ENCODE results near the gene SLC6A6.

The SLC6A6 gene

DNA sequence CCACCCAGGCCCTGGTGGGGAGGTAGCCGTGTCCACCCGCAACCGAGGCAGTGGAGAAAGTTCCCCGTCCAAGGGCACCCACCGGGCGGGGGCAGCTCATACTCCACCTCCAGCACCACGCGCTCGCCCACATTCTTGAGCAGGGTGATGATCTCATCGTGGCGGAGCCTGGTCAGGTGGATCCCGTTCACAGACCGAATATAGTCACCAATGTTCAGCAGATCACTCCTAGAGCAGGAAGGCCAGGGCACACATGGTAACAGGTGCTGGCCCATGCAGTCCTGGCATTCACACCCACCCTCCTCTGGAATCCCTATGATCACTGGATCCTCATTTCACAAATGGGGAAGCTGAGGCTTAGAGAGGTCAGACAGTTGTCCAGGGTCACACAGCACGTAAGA, 121.9 kb downstream of the SLC6A6 start:
- Histone ChIP-seq H3K36me3 (ENCODE audit: control insufficient read depth in 2 of 2, insufficient read depth in 2 of 2, low read length in 2 of 2) (no peaks in the 10 kb centered on the region), H3K4me1 (ENCODE audit: control insufficient read depth in 2 of 2, insufficient read depth in 2 of 2, low read length in 2 of 2) (peaks cover 0 to 2% of the 10 kb centered on the region in 2 donors), H3K4me3 (ENCODE audit: low read length in 2 of 2) (no peak overlapping the region), H3K27me3 (ENCODE audit: control insufficient read depth in 2 of 2, insufficient read depth in 2 of 2, low read length in 2 of 2) (no peaks in the 10 kb centered on the region), H3K27ac (ENCODE audit: low read depth in 2 of 2, low read length in 2 of 2) (no peak overlapping the region), H3K9me3 (ENCODE audit: control insufficient read depth in 2 of 2, low read length in 2 of 2) (no peaks in the 10 kb centered on the region), H3K9ac (ENCODE audit: low read depth in 1 of 2, low read length in 2 of 2) (no peak overlapping the region)

DNA sequence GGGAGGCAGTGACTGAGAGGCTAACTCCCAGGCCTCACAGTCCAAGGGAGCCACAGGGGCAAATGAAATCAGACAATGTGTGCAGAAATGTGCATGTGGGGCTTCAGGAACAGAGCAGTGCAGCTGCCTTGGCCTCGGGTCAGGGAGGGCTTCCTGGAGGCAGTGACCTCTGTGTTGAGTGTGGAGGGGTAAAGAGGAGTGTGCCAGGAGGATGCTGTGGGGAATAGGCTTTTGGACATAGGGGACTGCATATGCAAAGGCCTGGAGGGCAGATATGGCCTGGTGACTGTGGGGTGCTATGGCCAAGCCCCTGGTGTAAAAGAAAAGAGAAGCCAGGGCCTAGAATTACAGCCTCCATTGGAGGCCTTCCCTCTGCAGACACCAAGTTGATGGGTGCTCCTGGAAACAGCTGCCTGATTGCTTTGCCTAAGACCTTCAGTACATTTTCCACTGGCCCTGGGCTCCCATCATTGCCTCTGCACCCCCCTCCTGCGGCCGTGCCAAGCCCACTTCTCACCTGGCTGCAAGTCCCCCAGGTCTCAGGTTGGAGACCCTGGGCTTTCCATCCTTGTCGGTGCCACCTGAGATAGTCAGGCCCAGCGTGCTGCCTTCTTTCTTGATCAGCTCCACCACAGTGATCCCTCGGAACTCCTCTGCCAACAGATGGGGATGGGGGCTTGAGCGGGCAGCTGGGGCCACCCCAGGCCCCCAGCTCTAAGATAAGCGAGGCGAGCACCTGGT, 122.7 kb downstream of the SLC6A6 start:
- Histone ChIP-seq H3K27ac (ENCODE audit: low read depth in 2 of 2, low read length in 2 of 2) (no peak overlapping the region), H3K4me3 (ENCODE audit: low read length in 2 of 2) (no peak overlapping the region)

DNA sequence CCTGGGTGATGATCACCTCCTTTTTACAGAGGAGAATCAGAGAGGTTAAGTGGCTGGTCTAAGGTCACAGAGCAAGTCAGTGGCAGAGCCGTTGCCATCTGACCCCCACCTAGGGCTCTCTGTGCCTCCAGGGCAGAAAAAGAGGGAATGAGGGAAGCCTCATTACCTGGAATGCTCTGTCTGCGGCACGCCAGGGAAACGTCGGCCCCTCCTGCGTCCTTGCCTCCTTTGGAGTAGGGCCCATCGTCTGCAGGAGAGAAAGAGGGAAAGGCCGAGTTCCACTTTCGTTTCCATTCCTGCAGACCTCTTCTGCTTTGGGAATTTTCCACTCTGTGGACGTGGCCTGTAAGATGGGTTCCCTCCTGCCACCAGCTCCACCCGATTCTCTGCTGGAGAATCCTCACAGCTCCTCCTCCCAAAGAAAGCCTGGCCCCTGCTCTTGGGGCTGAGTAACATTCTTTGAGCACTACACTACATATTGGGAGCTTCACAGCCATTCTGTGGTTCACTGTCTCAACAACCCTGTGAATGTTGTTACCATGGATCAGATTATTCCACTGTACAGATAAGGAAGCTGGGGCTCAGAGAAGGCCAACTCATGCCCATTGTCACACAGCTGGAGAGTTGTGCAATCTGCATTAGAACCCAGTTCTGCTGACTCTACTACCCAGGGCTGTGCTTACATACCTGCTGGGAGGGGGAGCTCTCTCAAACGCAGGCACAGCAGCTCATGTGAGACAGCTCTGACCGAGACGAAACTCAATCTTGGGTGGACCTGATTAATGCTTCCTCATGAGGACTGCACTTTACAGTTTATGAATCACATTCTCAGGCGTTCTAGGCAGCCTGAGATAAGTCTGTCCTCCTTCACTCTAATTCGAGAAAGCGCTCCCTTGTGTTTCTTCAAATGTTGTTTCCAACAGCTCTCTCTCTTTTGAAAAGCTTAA, 123.6 kb downstream of the SLC6A6 start:
- peaks cover 0 to 2% of the 10 kb centered on the region in 2 donors for H3K4me1 ChIP-seq (ENCODE audit: control insufficient read depth in 2 of 2, insufficient read depth in 2 of 2, low read length in 2 of 2)
- H3K27me3 ChIP-seq (ENCODE audit: control insufficient read depth in 2 of 2, insufficient read depth in 2 of 2, low read length in 2 of 2): no peaks in the 10 kb centered on the region
- no peak overlapping the region for H3K9ac ChIP-seq (ENCODE audit: low read depth in 1 of 2, low read length in 2 of 2)
- peak overlapping the region in 1 of 2 donors; percentile 20 for H3K4me3 ChIP-seq (ENCODE audit: low read length in 2 of 2)
- peak overlapping the region in 1 of 2 donors; percentile 4 for H3K27ac ChIP-seq (ENCODE audit: low read depth in 2 of 2, low read length in 2 of 2)
- H3K36me3 ChIP-seq (ENCODE audit: control insufficient read depth in 2 of 2, insufficient read depth in 2 of 2, low read length in 2 of 2): no peaks in the 10 kb centered on the region
- H3K9me3 ChIP-seq (ENCODE audit: control insufficient read depth in 2 of 2, low read length in 2 of 2): no peaks in the 10 kb centered on the region

More for the DNA sequence above, 122.7 kb downstream of the SLC6A6 start:
- H3K9me3 ChIP-seq (ENCODE audit: control insufficient read depth in 2 of 2, low read length in 2 of 2): no peaks in the 10 kb centered on the region
- H3K9ac ChIP-seq (ENCODE audit: low read depth in 1 of 2, low read length in 2 of 2): no peak overlapping the region
- H3K27me3 ChIP-seq (ENCODE audit: control insufficient read depth in 2 of 2, insufficient read depth in 2 of 2, low read length in 2 of 2): no peaks in the 10 kb centered on the region
- H3K36me3 ChIP-seq (ENCODE audit: control insufficient read depth in 2 of 2, insufficient read depth in 2 of 2, low read length in 2 of 2): no peaks in the 10 kb centered on the region
- peaks cover 0 to 2% of the 10 kb centered on the region in 2 donors for H3K4me1 ChIP-seq (ENCODE audit: control insufficient read depth in 2 of 2, insufficient read depth in 2 of 2, low read length in 2 of 2)

DNA sequence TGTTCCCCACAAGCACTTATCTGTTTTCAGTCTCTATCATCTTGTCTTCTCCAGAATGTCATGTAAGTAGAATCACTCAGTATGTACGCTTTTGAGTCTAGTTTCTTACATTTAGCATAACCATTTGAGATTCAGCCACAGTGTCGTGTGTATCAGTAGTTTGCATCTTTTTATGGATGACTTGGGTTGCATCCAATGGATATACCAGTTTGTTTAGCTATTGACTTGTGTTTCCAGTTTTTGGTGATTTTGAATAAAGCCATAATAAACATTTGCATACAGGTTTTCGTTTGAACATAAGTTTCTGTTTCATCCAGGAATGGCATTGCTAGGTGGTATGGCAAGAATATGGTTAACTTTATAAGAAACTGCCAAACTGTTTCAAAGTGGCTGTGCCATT, 125.7 kb downstream of the SLC6A6 start:
- H3K4me3 ChIP-seq (ENCODE audit: low read length in 2 of 2): no peak overlapping the region
- no peaks in the 10 kb centered on the region for H3K27me3 ChIP-seq (ENCODE audit: control insufficient read depth in 2 of 2, insufficient read depth in 2 of 2, low read length in 2 of 2)
- no peak overlapping the region for H3K27ac ChIP-seq (ENCODE audit: low read depth in 2 of 2, low read length in 2 of 2)
- H3K4me1 ChIP-seq (ENCODE audit: control insufficient read depth in 2 of 2, insufficient read depth in 2 of 2, low read length in 2 of 2): peaks cover 0 to 2% of the 10 kb centered on the region in 2 donors
- H3K36me3 ChIP-seq (ENCODE audit: control insufficient read depth in 2 of 2, insufficient read depth in 2 of 2, low read length in 2 of 2): no peaks in the 10 kb centered on the region
- H3K9ac ChIP-seq (ENCODE audit: low read depth in 1 of 2, low read length in 2 of 2): no peak overlapping the region
- no peaks in the 10 kb centered on the region for H3K9me3 ChIP-seq (ENCODE audit: control insufficient read depth in 2 of 2, low read length in 2 of 2)

DNA sequence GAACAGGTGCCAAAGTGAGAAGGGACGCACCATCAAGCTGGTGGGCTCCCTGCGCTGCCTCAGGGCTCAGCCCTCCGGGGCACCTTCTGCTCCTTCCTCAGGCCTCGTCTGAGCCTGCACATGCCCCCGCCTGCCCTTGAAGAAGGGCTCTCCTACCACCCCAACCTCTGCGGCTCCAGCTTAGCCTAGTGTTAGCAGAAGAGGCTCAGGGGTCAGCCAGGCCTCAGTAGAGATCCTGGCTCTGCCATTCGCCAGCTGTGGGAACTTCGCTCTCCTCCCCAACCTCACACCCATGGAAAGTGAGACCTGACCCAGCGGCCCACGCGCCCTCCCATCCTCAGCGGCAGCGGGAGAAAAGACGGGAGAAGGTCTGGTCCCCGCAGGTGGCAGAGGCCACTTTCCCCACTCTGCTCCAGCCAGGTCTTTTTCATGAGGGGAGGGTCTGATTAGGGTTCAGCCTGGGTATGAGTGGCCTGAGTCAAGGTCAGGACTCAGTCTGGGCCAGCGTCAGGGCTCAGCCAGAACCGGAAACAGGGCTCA, 129.5 kb downstream of the SLC6A6 start:
- no peak overlapping the region for H3K4me3 ChIP-seq (ENCODE audit: low read length in 2 of 2)
- H3K9me3 ChIP-seq (ENCODE audit: control insufficient read depth in 2 of 2, low read length in 2 of 2): no peaks in the 10 kb centered on the region
- H3K36me3 ChIP-seq (ENCODE audit: control insufficient read depth in 2 of 2, insufficient read depth in 2 of 2, low read length in 2 of 2): no peaks in the 10 kb centered on the region
- no peak overlapping the region for H3K27ac ChIP-seq (ENCODE audit: low read depth in 2 of 2, low read length in 2 of 2)
- H3K27me3 ChIP-seq (ENCODE audit: control insufficient read depth in 2 of 2, insufficient read depth in 2 of 2, low read length in 2 of 2): no peaks in the 10 kb centered on the region
- no peaks in the 10 kb centered on the region for H3K4me1 ChIP-seq (ENCODE audit: control insufficient read depth in 2 of 2, insufficient read depth in 2 of 2, low read length in 2 of 2)
- no peak overlapping the region for H3K9ac ChIP-seq (ENCODE audit: low read depth in 1 of 2, low read length in 2 of 2)

DNA sequence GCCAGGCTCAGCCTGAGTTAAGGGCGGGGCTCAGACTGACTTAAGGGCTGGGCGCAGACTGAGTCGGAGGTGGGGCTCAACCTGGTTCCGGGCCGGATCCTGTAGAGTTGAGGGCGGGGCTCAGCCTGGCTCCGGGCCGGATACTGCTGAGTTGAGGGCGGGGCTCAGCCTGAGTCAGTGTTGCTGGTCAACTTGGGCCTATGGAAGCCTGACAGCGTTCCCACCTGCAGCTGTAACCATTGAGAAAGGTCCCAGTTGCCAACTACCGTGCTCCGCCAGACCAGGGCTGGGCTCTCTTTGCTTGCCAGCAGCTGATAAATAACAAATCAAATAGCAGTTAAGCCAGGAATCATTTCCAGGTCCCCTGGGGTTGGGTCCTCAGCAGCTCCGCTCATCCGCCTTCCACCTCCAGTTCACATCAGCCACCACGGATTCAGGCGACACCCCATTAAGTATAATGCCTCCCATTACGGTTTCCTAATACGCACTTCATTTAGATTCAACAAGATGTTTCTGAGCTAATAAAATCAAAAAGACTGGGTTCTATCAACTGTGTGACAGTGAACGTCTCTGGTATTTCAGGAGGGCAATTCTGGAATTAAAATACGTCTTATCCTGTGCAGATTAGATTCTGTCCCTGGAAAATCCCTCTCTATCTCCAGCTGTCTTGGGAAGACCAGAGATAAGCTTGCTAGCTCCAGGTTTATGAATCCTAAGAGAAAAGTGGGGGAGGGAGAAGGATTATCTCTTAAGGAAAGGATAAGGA, 130.5 kb downstream of the SLC6A6 start:
- H3K9ac ChIP-seq (ENCODE audit: low read depth in 1 of 2, low read length in 2 of 2): no peak overlapping the region
- H3K36me3 ChIP-seq (ENCODE audit: control insufficient read depth in 2 of 2, insufficient read depth in 2 of 2, low read length in 2 of 2): no peaks in the 10 kb centered on the region
- H3K4me1 ChIP-seq (ENCODE audit: control insufficient read depth in 2 of 2, insufficient read depth in 2 of 2, low read length in 2 of 2): no peaks in the 10 kb centered on the region
- H3K9me3 ChIP-seq (ENCODE audit: control insufficient read depth in 2 of 2, low read length in 2 of 2): no peaks in the 10 kb centered on the region
- H3K4me3 ChIP-seq (ENCODE audit: low read length in 2 of 2): no peak overlapping the region
- H3K27ac ChIP-seq (ENCODE audit: low read depth in 2 of 2, low read length in 2 of 2): no peak overlapping the region
- H3K27me3 ChIP-seq (ENCODE audit: control insufficient read depth in 2 of 2, insufficient read depth in 2 of 2, low read length in 2 of 2): no peaks in the 10 kb centered on the region

DNA sequence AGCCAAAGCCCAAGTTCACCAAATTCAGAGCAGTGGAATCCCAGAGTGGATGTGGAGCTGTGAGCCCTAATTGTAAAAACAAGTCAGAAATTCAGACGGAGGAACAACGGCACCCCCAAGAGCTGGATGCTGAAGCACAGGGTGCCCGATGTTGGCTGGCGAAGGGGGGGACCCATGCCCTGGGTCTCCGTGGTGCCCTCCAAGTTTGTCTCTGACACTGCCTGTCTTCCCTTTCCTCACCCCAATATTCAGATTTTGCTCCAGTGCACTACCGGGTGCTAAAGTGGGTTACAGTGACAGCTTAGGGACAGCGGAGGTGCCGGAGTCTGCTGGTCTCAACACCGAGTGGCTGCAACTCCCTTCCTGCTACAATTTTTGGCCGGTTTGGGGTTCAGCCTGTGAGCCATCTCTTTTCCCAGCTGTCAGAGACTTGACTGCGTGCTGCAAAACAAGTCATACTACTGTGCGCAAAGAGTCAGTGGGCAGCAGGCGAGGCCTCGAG, 131.1 kb downstream of the SLC6A6 start:
- no peak overlapping the region for H3K9ac ChIP-seq (ENCODE audit: low read depth in 1 of 2, low read length in 2 of 2)
- no peak overlapping the region for H3K27ac ChIP-seq (ENCODE audit: low read depth in 2 of 2, low read length in 2 of 2)
- no peaks in the 10 kb centered on the region for H3K36me3 ChIP-seq (ENCODE audit: control insufficient read depth in 2 of 2, insufficient read depth in 2 of 2, low read length in 2 of 2)
- no peaks in the 10 kb centered on the region for H3K4me1 ChIP-seq (ENCODE audit: control insufficient read depth in 2 of 2, insufficient read depth in 2 of 2, low read length in 2 of 2)
- H3K4me3 ChIP-seq (ENCODE audit: low read length in 2 of 2): no peak overlapping the region
- no peaks in the 10 kb centered on the region for H3K9me3 ChIP-seq (ENCODE audit: control insufficient read depth in 2 of 2, low read length in 2 of 2)
- H3K27me3 ChIP-seq (ENCODE audit: control insufficient read depth in 2 of 2, insufficient read depth in 2 of 2, low read length in 2 of 2): no peaks in the 10 kb centered on the region

DNA sequence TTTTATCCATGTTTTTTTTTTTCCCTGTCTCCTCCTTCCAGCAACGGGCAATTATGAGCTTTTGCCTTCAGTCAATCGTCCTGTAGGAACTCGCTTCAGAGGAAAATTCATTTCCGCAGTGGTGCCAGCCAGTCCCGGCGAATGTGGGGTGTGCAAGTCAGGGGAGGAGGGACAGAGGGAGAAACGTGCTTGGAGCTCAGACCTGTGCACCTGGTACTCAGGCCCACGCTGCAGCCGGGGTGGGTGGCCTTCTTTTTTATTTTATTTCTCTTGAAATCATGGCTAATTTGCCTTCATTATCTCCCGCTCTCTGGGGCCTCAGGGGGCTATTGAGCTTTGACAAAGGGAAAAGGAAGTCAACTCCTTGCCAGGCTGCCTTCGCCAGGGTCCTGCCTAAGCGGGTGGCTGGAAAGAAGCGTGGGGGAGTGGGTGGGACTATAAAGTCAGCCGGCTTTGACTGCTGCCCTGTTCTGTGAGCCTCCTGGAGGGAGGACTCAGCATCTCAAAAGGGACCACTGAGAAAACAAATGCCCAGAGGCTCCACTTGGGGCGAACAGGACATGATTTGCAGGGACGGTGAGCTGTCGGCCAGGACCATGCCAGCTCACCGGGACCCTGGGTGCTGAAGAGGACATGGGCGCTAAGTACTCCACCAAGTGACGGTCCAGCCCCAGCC, 132.2 kb downstream of the SLC6A6 start:
- no peaks in the 10 kb centered on the region for H3K36me3 ChIP-seq (ENCODE audit: control insufficient read depth in 2 of 2, insufficient read depth in 2 of 2, low read length in 2 of 2)
- no peaks in the 10 kb centered on the region for H3K9me3 ChIP-seq (ENCODE audit: control insufficient read depth in 2 of 2, low read length in 2 of 2)
- H3K9ac ChIP-seq (ENCODE audit: low read depth in 1 of 2, low read length in 2 of 2): no peak overlapping the region
- H3K27me3 ChIP-seq (ENCODE audit: control insufficient read depth in 2 of 2, insufficient read depth in 2 of 2, low read length in 2 of 2): no peaks in the 10 kb centered on the region
- H3K27ac ChIP-seq (ENCODE audit: low read depth in 2 of 2, low read length in 2 of 2): no peak overlapping the region
- H3K4me3 ChIP-seq (ENCODE audit: low read length in 2 of 2): no peak overlapping the region
- H3K4me1 ChIP-seq (ENCODE audit: control insufficient read depth in 2 of 2, insufficient read depth in 2 of 2, low read length in 2 of 2): no peaks in the 10 kb centered on the region

DNA sequence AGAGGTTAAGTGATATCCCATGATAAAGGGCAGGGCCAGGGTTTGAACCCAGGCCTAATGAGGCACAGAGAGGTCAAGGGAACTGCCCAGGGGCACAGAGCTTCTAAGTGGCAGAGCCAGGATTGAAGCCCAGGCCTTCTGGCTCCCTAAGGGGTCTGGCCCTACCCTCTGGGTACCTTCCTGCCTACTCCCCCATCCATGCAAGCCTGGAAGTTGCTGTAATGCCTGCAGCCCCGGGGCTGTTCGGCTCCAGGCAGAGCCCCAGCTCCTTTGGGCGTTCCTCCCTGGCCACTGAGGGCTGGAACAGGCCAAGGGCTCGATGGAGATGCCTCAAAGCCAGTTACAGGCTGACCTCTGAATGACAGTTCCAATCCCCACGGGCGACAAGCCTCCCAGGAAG, 133.2 kb downstream of the SLC6A6 start:
- H3K36me3 ChIP-seq (ENCODE audit: control insufficient read depth in 2 of 2, insufficient read depth in 2 of 2, low read length in 2 of 2): no peaks in the 10 kb centered on the region
- no peak overlapping the region for H3K9ac ChIP-seq (ENCODE audit: low read depth in 1 of 2, low read length in 2 of 2)
- no peaks in the 10 kb centered on the region for H3K9me3 ChIP-seq (ENCODE audit: control insufficient read depth in 2 of 2, low read length in 2 of 2)
- no peak overlapping the region for H3K4me3 ChIP-seq (ENCODE audit: low read length in 2 of 2)
- H3K27ac ChIP-seq (ENCODE audit: low read depth in 2 of 2, low read length in 2 of 2): no peak overlapping the region
- no peaks in the 10 kb centered on the region for H3K4me1 ChIP-seq (ENCODE audit: control insufficient read depth in 2 of 2, insufficient read depth in 2 of 2, low read length in 2 of 2)
- no peaks in the 10 kb centered on the region for H3K27me3 ChIP-seq (ENCODE audit: control insufficient read depth in 2 of 2, insufficient read depth in 2 of 2, low read length in 2 of 2)
